Measurements from ENCODE around the gene CACNA2D3. TPM values are rescaled to one million over a fixed set of nuclear protein-coding genes. Genes with fewer than 3 reads are reported as not detected.
A peak's percentile ranks its signal among the peaks of the same experiment; 100 is the strongest.

CACNA2D3 gene
- total RNA-seq, 2 donors from 2014 or later: 0.97 TPM; not detected in 1

DNA sequence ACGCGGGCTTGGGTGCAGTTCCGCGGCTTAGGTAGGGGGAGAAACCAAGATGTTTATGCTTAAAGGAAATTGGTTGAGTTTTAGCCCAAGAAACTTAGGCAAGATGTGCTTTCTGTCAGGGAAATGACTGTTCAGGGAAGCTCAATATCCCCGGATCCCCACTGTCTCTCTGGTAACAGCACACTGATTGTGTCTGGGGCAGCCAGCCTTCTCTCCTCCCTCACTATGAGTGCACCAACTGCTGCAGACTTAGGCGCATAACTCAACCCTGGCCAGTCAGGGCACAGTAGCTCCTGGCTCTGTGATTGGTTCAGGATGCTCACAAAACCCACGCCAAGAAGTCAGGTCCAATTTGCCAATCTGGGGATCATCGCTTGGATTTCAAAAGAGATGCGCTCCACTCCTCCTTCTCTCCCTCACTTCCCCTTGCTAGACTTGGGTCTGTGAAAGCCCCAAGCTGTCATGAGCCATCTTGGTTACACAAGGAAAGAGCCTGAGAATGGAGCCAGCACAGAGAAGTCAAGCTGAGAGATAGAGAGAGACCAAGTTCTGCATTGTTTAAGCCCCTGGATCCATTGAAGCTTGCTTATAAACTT lies 42.5 kb upstream of the CACNA2D3 start:
- no peaks in the 10 kb centered on the region for H3K9me3 ChIP-seq (ENCODE audit: control insufficient read depth, low read length)
- Mint-ChIP-seq H3K9me3 (no peaks in the 10 kb centered on the region), H3K4me3 (no peak overlapping the region), H3K36me3 (ENCODE audit: low read depth) (no peaks in the 10 kb centered on the region), H3K27me3 (ENCODE audit: insufficient read depth) (peaks cover 31% of the 10 kb centered on the region), H3K27ac (no peak overlapping the region), H3K4me1 (peaks cover 7% of the 10 kb centered on the region)
- H3K36me3 ChIP-seq (ENCODE audit: control insufficient read depth, insufficient read depth, low read length): no peaks in the 10 kb centered on the region
- no peaks in the 10 kb centered on the region for H3K4me1 ChIP-seq (ENCODE audit: control insufficient read depth, insufficient read depth, low read length)
- 68 to 76% methylated on average over 5 to 9 of the region's 9 CpGs for WGBS, 2 experiments (ENCODE audit: insufficient coverage in 1 of 2, insufficient read length in 1 of 2)
- H3K4me3 ChIP-seq (ENCODE audit: low read length): no peak overlapping the region
- no peak overlapping the region for H3K9ac ChIP-seq (ENCODE audit: extremely low read depth, low read length, poor library complexity, severe bottlenecking)
- peak; percentile 59 for DNase-seq
- H3K27me3 ChIP-seq (ENCODE audit: control insufficient read depth, insufficient read depth, low read length, poor library complexity, severe bottlenecking): peaks cover 47% of the 10 kb centered on the region
- H3K27ac ChIP-seq (ENCODE audit: low read depth, low read length): no peak overlapping the region
- TF ChIP-seq, protein P1, sequence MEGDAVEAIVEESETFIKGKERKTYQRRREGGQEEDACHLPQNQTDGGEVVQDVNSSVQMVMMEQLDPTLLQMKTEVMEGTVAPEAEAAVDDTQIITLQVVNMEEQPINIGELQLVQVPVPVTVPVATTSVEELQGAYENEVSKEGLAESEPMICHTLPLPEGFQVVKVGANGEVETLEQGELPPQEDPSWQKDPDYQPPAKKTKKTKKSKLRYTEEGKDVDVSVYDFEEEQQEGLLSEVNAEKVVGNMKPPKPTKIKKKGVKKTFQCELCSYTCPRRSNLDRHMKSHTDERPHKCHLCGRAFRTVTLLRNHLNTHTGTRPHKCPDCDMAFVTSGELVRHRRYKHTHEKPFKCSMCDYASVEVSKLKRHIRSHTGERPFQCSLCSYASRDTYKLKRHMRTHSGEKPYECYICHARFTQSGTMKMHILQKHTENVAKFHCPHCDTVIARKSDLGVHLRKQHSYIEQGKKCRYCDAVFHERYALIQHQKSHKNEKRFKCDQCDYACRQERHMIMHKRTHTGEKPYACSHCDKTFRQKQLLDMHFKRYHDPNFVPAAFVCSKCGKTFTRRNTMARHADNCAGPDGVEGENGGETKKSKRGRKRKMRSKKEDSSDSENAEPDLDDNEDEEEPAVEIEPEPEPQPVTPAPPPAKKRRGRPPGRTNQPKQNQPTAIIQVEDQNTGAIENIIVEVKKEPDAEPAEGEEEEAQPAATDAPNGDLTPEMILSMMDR (conservative IDR thresholded peaks at IDR 0.05): no peak

DNA sequence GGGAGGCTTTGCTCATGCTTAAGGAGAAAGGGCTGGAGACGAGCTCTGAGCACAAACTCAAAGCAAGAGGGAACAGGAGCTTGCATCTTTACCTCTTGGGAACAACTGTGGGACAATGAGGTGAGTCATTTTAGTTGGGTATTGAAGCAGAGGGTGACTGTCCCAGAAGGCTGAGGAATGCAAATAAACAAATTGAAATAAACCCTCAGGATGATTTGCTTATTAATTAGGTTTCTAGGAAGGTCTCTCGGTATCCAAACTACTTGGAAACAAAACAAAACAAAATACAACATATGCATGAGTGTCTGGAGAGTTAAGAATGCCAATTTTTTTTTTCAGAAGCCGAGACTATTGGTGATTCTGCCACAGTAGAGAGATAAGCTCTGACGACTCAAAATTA lies 38.4 kb upstream of the CACNA2D3 start:
- Mint-ChIP-seq H3K27me3 (ENCODE audit: insufficient read depth) (peaks cover 53% of the 10 kb centered on the region), H3K4me3 (no peak overlapping the region), H3K27ac (no peak overlapping the region), H3K9me3 (no peaks in the 10 kb centered on the region), H3K36me3 (ENCODE audit: low read depth) (no peaks in the 10 kb centered on the region), H3K4me1 (peaks cover 13% of the 10 kb centered on the region)
- H3K4me1 ChIP-seq (ENCODE audit: control insufficient read depth, insufficient read depth, low read length): no peaks in the 10 kb centered on the region
- no peaks in the 10 kb centered on the region for H3K9me3 ChIP-seq (ENCODE audit: control insufficient read depth, low read length)
- H3K27ac ChIP-seq (ENCODE audit: low read depth, low read length): no peak overlapping the region
- H3K27me3 ChIP-seq (ENCODE audit: control insufficient read depth, insufficient read depth, low read length, poor library complexity, severe bottlenecking): peaks cover 66% of the 10 kb centered on the region
- H3K4me3 ChIP-seq (ENCODE audit: low read length): no peak overlapping the region
- TF ChIP-seq, protein P1 (conservative IDR thresholded peaks at IDR 0.05): no peak
- H3K36me3 ChIP-seq (ENCODE audit: control insufficient read depth, insufficient read depth, low read length): no peaks in the 10 kb centered on the region
- H3K9ac ChIP-seq (ENCODE audit: extremely low read depth, low read length, poor library complexity, severe bottlenecking): no peak overlapping the region
- 89 to 91% methylated on average over 3 of the region's 4 CpGs for WGBS, 2 experiments (ENCODE audit: insufficient coverage in 1 of 2, insufficient read length in 1 of 2)
- DNase-seq: no peak

DNA sequence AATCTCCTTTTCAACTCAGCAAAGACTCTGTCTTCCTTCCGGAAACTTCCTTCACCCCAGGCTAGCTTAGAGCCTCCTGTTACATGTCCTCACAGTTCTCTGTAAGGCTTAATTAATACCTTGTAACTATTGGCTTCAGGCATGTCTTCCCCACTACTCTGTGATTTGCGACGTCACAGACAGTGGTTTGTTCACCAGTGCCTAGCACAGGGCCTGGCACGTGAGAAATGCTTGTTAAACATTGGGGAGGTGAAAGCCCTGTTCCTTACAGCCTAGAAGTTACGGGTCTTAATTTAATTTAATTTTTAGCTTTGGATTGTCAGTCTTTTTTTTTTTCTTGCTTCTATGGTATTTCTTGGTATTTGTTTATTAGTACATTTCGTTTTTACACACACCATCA lies 36.4 kb upstream of the CACNA2D3 start:
- Histone ChIP-seq H3K4me3 (ENCODE audit: low read length) (no peak overlapping the region), H3K9me3 (ENCODE audit: control insufficient read depth, low read length) (no peaks in the 10 kb centered on the region), H3K9ac (ENCODE audit: extremely low read depth, low read length, poor library complexity, severe bottlenecking) (no peak overlapping the region), H3K27ac (ENCODE audit: low read depth, low read length) (no peak overlapping the region), H3K4me1 (ENCODE audit: control insufficient read depth, insufficient read depth, low read length) (no peaks in the 10 kb centered on the region), H3K27me3 (ENCODE audit: control insufficient read depth, insufficient read depth, low read length, poor library complexity, severe bottlenecking) (peaks cover 47% of the 10 kb centered on the region), H3K36me3 (ENCODE audit: control insufficient read depth, insufficient read depth, low read length) (no peaks in the 10 kb centered on the region)
- Mint-ChIP-seq H3K9me3 (no peaks in the 10 kb centered on the region), H3K27me3 (ENCODE audit: insufficient read depth) (peaks cover 43% of the 10 kb centered on the region), H3K4me1 (peaks cover 16% of the 10 kb centered on the region), H3K27ac (no peak overlapping the region), H3K4me3 (no peak overlapping the region), H3K36me3 (ENCODE audit: low read depth) (no peaks in the 10 kb centered on the region)
- 96 to 100% methylated on average over 1 to 6 of the region's 6 CpGs for WGBS, 2 experiments (ENCODE audit: insufficient coverage in 1 of 2, insufficient read length in 1 of 2)
- DNase-seq: no peak
- TF ChIP-seq, protein P1 (conservative IDR thresholded peaks at IDR 0.05): no peak

Measured in endodermal cell (in vitro differentiated cells).